ENCODE data around the gene FBXW4. TPM values are rescaled to one million over a fixed set of nuclear protein-coding genes. Genes with fewer than 3 reads are reported as not detected.

The FBXW4 gene
- total and polyA plus RNA-seq, 2 of the 8 experiments (the other 6 are each of a cell fraction or from before 2014, with no cell fraction given) = 29.0 to 32.8 TPM

- no peak overlapping the region for H4K5ac ChIP-seq (ENCODE audit: insufficient read length, low read depth, low read length)
- POLR2A ChIA-PET (ENCODE audit: partially characterized antibody) = no interaction called here
- WGBS, 2 experiments (ENCODE audit: extremely low coverage in 1 of 2, insufficient coverage in 1 of 2, insufficient read length in 1 of 2, insufficient replicate concordance in 2 of 2, low coverage in 1 of 2, low lambda C conversion rate in 2 of 2, missing lambda C conversion rate in 1 of 2) = 80% methylated on average over 1 of the region's 1 CpG; no CpG with 5 or more reads in 1 of the 2 experiments
- H3K18ac ChIP-seq (ENCODE audit: extremely low read depth, low read length) = no peak overlapping the region
- peaks cover 4 to 11% (median 7%) of the 10 kb centered on the region in 4 experiments; a peak in 6 of 7 replicates for H3K4me1 ChIP-seq (replicated peaks in 1 of 4; ENCODE audit: control insufficient read depth in 3 of 4, insufficient read depth in 4 of 4, low read length in 3 of 4)
- no peaks in the 10 kb centered on the region for H3K79me2 ChIP-seq (ENCODE audit: control insufficient read depth in 1 of 2, insufficient read depth in 2 of 2, low read length in 2 of 2)
- H3K27me3 ChIP-seq (replicated peaks in 1 of 4; ENCODE audit: control insufficient read depth in 3 of 4, extremely low read depth in 1 of 4, insufficient read depth in 3 of 4, low read length in 3 of 4) = no peaks in the 10 kb centered on the region; a peak in 1 of 7 replicates
- CTCF ChIA-PET (ENCODE audit: partially characterized antibody) = interaction anchor here (1.3 to 2.5 kb wide), 2 partner anchors 105 to 118 kb away, joined by 3 to 10 read pairs; no protein-coding TSS in a partner anchor
- H3K56ac ChIP-seq (replicated peaks; ENCODE audit: insufficient read length, low read depth, low read length) = no peak overlapping the region
- no peak overlapping the region for H2BK120ac ChIP-seq (replicated peaks; ENCODE audit: low read depth, low read length)
- no peak overlapping the region for H4K8ac ChIP-seq (ENCODE audit: extremely low read depth, insufficient read depth, low read length)
- no peak overlapping the region for H2BK5ac ChIP-seq (ENCODE audit: low read depth, low read length)
- no peak overlapping the region for H2AK5ac ChIP-seq (ENCODE audit: low read depth, low read length)
- H3K14ac ChIP-seq (ENCODE audit: insufficient read length) = no peak overlapping the region
- TF ChIP-seq RXRA (IDR thresholded peaks at IDR 0.05; ENCODE audit: insufficient read depth, low read depth, low read length) (no peak), RNF2 (IDR thresholded peaks at IDR 0.05; ENCODE audit: borderline replicate concordance, low read depth, low read length, missing control alignments, poor library complexity, severe bottlenecking) (no peak), JUND (IDR thresholded peaks at IDR 0.05; ENCODE audit: low read length) (no peak), EGR1 (IDR thresholded peaks at IDR 0.05; ENCODE audit: borderline replicate concordance, low read depth, low read length) (no peak), RAD21 (IDR thresholded peaks at IDR 0.05 in 1 of 2, conservative IDR thresholded peaks at IDR 0.05 in 1 of 2; ENCODE audit: low read depth in 2 of 2, low read length in 2 of 2) (no peak), USF2 (IDR thresholded peaks at IDR 0.05; ENCODE audit: low read length) (no peak), TCF12 (IDR thresholded peaks at IDR 0.05; ENCODE audit: low read depth, low read length) (no peak), SIX5 (IDR thresholded peaks at IDR 0.05; ENCODE audit: low read depth, low read length) (no peak), TAF1 (IDR thresholded peaks at IDR 0.05; ENCODE audit: low read depth, low read length) (no peak), ATF3 (IDR thresholded peaks at IDR 0.05; ENCODE audit: insufficient read depth, low read depth, low read length) (no peak), CBX8 (IDR thresholded peaks at IDR 0.05; ENCODE audit: borderline replicate concordance, low read depth, low read length) (no peak)
- no peak overlapping the region for H3K27ac ChIP-seq (ENCODE audit: low read depth, low read length)
- no peak for DNase-seq (ENCODE audit: low read depth in 1 of 2, low spot score in 2 of 2)
- no peak overlapping the region for H3K4me2 ChIP-seq (ENCODE audit: insufficient read depth in 1 of 2, low read depth in 2 of 2, low read length in 2 of 2)
- H4K91ac ChIP-seq (replicated peaks; ENCODE audit: insufficient read length, low read length) = no peak overlapping the region
- no peak overlapping the region for H3K23ac ChIP-seq (ENCODE audit: insufficient read length)
- H2BK15ac ChIP-seq (ENCODE audit: low read length) = no peak overlapping the region
- H3K79me1 ChIP-seq (ENCODE audit: low read depth, low read length) = no peaks in the 10 kb centered on the region
- H3K4ac ChIP-seq (replicated peaks; ENCODE audit: insufficient read length, low read depth, low read length) = no peak overlapping the region
- peaks cover 0 to 2% of the 10 kb centered on the region in 2 experiments for H4K20me1 ChIP-seq (replicated peaks in 1 of 2; ENCODE audit: control insufficient read depth in 1 of 2, insufficient read depth in 2 of 2, low read length in 2 of 2)
- H2BK12ac ChIP-seq (ENCODE audit: low read depth, low read length) = no peak overlapping the region
- no peak overlapping the region for H2AFZ ChIP-seq (ENCODE audit: low read length)
- no peak overlapping the region for H2BK20ac ChIP-seq (ENCODE audit: low read length)
- no peak for FAIRE-seq
- no peak overlapping the region for H3K9ac ChIP-seq (replicated peaks in 1 of 4; ENCODE audit: extremely low read depth in 1 of 4, low read depth in 3 of 4, low read length in 3 of 4)
- H3K4me3 ChIP-seq (ENCODE audit: extremely low read depth in 1 of 4, insufficient read depth in 2 of 4, low read depth in 3 of 4, low read length in 4 of 4) = no peak overlapping the region
- H3K23me2 ChIP-seq (ENCODE audit: low read depth, low read length) = no peaks in the 10 kb centered on the region
- no peaks in the 10 kb centered on the region for H3K9me3 ChIP-seq (ENCODE audit: insufficient read depth in 2 of 2, low read depth in 1 of 2, low read length in 1 of 2)
- H3K36me3 ChIP-seq (ENCODE audit: control insufficient read depth in 2 of 4, insufficient read depth in 4 of 4, low read length in 3 of 4) = peaks cover 0 to 17% (median 2%) of the 10 kb centered on the region in 4 experiments; a peak in 2 of 8 replicates
These were observed 31.9 kb downstream of the FBXW4 start for GRCh38 chr10:101663097-101663496.

All from H1 (cell line).